Loucy (cell line): Measurements from ENCODE around the gene PDE11A.

Source experiments
- EZH2phosphoT487 ChIP-seq: fragments of 200-600 bp; IDR thresholded peaks from 2 replicates; pipeline ENCODE4 v1.6.1; 2018; ENCODE audit warnings: antibody characterized with exemption, mild to moderate bottlenecking, moderate library complexity, borderline replicate concordance
- TF ChIP-seq, protein P1 (sequence below): fragments of 200-600 bp; sonication (generic); conservative IDR thresholded peaks from 2 replicates; pipeline ENCODE4 v1.5.1; 2014; ENCODE audit warnings: mild to moderate bottlenecking, antibody characterized with exemption, low read length

DNA sequence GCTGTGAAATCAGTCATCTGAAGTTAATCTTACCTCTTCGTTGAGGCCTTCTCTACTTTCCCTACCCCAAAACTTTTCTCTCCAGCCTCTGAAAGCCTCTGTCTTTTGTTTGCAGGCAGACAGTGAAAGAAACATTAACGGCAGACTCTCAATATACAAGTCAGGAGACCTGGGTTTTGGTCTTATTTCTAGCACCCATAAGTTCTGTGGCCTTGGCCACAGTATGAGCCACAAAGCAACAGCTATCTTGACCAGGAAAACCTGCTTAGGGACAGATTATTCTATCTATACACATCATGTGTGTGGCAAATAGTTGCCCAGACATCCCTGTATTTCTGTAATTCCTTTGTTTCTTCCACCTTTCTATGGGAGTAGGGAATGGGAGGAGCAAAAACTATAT, 361.7 kb downstream of the PDE11A start:
- TF ChIP-seq, protein P1, sequence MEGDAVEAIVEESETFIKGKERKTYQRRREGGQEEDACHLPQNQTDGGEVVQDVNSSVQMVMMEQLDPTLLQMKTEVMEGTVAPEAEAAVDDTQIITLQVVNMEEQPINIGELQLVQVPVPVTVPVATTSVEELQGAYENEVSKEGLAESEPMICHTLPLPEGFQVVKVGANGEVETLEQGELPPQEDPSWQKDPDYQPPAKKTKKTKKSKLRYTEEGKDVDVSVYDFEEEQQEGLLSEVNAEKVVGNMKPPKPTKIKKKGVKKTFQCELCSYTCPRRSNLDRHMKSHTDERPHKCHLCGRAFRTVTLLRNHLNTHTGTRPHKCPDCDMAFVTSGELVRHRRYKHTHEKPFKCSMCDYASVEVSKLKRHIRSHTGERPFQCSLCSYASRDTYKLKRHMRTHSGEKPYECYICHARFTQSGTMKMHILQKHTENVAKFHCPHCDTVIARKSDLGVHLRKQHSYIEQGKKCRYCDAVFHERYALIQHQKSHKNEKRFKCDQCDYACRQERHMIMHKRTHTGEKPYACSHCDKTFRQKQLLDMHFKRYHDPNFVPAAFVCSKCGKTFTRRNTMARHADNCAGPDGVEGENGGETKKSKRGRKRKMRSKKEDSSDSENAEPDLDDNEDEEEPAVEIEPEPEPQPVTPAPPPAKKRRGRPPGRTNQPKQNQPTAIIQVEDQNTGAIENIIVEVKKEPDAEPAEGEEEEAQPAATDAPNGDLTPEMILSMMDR: no peak
- TF ChIP-seq EZH2phosphoT487: no peak
